Renal cortical epithelial cell (primary cell): ENCODE data around the gene CLNK. TPM values are rescaled to one million over a fixed set of nuclear protein-coding genes. Genes with fewer than 3 reads are reported as not detected.

ENCODE experiments used
- DNase-seq: peaks from one replicate; pipeline ENCODE4 v3.0.0-alpha.2; 2011; ENCODE audit warnings: low read depth
- total RNA-seq: library from RNA; depleted of rRNA; stranded (reverse); fragments of >200 nt; gene quantifications from 2 replicates; pipeline ENCODE4 v1.2.3, GENCODE V29; 2014

Gene CLNK
- total RNA-seq, 1 donor from 2014 or later = not detected

DNA sequence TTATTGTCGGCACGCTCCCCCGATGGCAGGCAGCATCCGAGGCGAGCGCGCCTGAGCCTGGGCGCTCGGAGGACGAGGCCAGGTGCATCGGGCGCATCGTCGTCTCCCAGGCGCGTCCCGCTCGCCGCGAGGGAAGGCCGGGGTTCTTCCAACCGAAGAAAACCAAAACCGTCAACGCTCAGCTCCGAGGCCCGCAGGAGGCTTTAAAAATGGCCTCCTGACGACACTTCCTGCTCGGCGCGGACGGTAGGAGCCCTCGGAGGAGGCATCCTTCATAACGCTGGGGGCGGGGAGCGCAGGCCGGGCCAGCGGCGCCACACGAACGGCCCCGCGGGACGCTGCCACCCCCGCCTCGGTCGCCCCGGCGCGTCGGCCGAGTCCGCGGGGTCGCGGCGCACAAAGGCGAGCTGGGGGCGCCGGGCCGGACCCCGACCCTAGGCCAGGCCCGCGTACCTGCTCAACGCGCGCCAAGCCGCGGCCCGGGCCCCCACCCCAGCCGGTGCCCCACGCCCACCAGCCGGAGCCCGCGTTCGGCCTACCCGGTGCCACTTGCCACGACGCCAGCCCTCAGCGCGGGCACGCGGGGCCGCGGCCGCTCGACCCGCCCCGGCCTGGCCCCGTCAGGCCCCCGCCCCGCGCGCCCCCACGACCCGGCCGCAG, 227.8 kb downstream of the CLNK start:
- peak; percentile 20 for DNase-seq

DNA sequence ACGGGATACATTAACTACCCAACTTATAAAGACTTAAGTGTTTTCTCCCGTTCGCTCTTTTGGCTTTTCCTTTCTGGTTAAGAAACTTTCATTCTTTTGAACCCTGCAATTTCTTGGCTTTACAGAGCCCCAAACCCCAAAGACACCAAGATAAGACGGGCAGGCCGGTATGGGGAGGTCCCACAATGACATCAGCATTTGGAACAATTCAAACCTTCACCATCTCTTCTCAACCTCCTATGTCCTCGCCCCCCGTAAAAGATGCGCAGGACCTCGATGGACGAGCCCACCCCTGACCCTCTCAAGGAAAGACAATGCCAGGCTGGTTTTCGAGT, 228.3 kb downstream of the CLNK start:
- no peak for DNase-seq

DNA sequence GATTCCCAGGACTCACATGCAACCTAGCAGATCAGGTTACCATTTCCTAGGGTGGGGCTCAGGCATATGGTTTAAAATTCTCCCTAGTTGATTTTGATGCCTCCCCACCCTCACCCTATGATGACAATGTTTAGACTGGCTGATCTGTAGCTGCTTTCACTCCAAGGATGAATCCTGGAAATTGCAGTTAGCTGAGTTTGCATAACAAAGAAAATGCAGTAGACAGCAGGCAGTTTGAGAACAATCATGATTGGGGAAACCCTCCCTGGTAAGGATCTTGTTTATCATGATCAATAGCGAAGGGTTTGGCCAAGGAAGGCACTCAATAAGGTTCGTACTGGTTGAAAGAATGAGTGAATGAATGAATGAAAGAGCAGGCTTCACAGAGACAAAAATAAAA, 229.4 kb downstream of the CLNK start:
- no peak for DNase-seq

GRCh38 chr4:10454726-10455125, 229.8 kb downstream of the CLNK start:
- no peak for DNase-seq

DNA sequence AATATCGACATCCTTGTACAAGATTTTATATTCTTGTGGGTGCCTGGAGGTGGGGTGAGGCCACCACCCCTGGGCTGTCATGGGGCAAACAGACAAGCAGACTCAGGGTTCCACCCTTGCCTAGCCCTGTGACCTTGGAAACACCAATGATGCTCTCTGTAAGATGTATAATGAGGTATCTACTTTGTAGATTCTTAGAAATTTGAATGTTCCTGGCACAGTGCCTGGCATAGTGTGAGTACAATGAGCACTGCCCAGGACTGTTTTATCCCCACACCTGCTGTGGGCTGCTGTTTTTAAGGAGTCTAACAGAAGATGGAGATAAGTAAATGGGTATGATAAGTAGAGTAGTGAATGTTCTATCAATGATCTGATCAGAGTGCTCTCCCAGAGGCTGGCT, 230.4 kb downstream of the CLNK start:
- no peak for DNase-seq

DNA sequence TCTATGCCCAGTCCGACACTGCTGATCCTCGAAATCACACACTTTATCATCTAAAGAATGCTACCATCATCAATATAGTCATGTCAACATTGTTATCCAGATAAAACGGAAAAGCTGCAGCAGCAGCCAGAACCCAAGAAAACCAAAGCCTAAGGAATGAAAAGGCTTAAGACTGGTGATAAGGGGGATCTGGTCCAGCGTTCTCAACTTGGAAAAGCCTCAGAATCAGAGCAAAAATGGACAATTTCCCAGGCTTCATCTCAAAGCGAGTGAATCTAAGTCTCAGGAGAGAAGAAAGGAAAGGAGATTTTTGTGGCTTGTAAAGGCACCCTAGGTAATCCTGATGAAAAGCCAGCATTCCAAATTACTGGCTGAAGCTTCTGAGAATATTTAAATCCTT, 235.6 kb downstream of the CLNK start:
- no peak for DNase-seq

DNA sequence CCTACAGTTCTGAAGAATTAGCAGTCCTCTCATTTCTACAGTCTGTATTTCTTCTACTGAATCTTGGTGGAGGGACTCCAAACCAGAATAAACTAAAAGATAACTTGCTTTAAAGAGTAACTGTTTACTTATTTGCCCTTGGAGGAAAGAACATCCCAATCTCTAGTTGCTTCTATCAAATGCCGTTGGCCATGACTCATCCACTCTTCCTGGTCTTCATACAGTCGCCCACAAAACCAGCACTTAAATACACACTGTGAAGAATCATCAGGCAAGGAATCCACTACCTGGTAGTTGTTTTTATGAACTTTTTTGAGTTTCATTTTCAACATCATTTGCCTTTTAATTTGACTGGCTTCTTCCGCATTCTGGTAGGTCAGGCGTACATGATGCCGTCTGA, 241.6 kb downstream of the CLNK start:
- DNase-seq = no peak

DNA sequence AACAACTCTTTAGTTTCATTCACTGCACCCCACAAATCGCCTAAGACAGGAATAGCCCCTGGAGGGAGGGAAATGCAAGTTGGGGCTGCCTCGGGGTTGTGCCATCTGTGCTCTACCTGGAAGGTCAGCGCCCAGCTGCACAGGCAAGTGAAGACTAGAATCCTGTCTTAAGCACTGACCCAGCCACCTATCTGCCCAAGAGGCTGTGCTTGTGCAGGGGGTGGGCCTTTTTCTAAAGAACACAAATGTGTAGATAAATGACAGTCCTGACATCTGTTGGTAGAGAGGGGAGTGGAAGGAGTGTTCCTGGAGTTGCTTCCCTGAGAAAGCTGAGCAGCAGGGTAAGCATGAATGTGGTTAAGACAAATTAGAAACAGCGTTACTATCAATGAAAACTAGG, 243.1 kb downstream of the CLNK start:
- DNase-seq = no peak

DNA sequence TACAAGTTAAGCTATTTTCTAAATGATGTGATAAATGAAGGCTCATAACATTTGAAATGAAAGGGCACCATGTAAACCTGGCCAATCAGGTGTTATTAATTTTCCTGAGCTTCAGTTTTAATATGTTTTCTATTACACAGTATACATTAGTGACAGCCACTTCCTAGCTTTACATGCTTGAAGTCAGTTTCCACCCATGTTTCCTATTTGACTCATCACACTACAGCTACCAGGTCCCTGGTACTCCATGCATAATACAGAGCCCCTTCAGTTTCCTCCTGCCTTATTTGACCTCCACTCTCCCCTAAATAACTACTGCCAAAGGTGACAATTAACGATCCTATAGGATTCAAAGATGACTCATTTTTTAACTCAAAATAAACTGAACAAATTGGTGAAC, 245.6 kb downstream of the CLNK start:
- no peak for DNase-seq

DNA sequence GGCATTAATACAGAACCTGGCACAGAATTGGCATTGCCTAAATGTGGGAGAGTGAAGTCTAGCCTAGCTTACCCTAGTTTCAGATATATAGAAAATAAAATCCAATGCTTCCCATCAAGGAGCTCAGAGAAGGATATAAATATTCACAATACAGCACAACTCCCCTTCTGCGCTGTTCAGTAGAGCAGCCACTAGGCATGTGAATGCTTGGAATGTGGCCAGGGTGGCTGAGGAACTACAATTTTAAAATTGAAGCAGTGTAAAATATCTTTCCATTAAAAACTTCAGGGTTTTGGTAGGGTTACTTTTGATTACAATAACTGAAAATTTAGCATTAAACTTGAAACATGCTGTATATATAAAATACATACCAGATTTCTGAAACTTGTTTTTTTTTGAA, 246.8 kb downstream of the CLNK start:
- no peak for DNase-seq

Other genes with a start within 250 kb of the CLNK start
- gene ZNF518B, start 227.3 kb downstream of the CLNK start, total RNA-seq = 22.2 and 29.6 TPM in 2 replicates